ENCODE measurements around the gene PRKD1. TPM values are rescaled to one million over a fixed set of nuclear protein-coding genes. Genes with fewer than 3 reads are reported as not detected.

Gene PRKD1
- total RNA-seq, 8 experiments from 2014 or later, result 0.25 to 15.2 (median 3.1) TPM

GRCh38 chr14:29566194-29566593 lies 361.5 kb downstream of the PRKD1 start:
- no peak overlapping the region for H3K4me3 ChIP-seq
- H3K27ac ChIP-seq, result no peak overlapping the region
- H3K4me1 ChIP-seq (replicated peaks in 1 of 2), result no peaks in the 10 kb centered on the region
- WGBS, 10 experiments, result 0 to 100% (median 80%) methylated on average over 1 of the region's 1 CpG; no CpG with 5 or more reads in 5 of the 10 experiments
- no peak for ATAC-seq (replicated peaks in 6 of 8)
- in situ Hi-C loops (cut with MboI; ENCODE audit: low pct_unique_long_range_greater_than_20kb in 2 of 9, low sequenced_read_pairs in 9 of 9, unreplicated experiment in 9 of 9), result loop anchor here in 5 of 9 experiments (25.0 kb wide), 3 partner anchors 221 to 646 kb away; no protein-coding TSS in a partner anchor

DNA sequence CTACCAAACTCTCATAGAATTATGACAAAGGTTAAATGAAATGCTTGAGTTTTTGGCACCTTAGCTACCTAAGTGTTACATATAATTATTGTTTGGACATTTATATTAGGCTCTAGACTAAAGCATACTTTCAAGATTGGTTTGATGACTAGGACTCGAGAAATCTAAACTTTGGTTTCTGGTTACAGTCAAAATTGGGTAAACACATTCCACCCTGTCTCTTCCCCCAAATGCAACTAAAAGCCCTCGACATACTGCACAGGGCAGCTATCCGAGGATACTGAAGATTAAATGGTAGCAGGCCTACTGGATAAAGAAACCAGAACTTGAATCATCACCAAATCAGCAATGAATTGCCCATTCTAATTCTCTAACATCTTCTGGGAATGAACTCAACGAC lies 369.1 kb downstream of the PRKD1 start:
- H3K4me1 ChIP-seq (replicated peaks in 1 of 2), result no peaks in the 10 kb centered on the region
- 44 to 100% (median 84%) methylated on average over 2 to 4 of the region's 4 CpGs; no CpG with 5 or more reads in 1 of the 10 experiments for WGBS, 10 experiments
- in situ Hi-C loops (cut with MboI; ENCODE audit: low pct_unique_long_range_greater_than_20kb in 2 of 9, low sequenced_read_pairs in 9 of 9, unreplicated experiment in 9 of 9), result loop anchor here in 6 of 9 experiments (10.0 to 25.0 kb wide), 4 partner anchors 229 to 656 kb away; no protein-coding TSS in a partner anchor
- no peak for ATAC-seq (replicated peaks in 6 of 8)
- H3K27ac ChIP-seq, result no peak overlapping the region
- H3K4me3 ChIP-seq, result no peak overlapping the region

- H3K4me1 ChIP-seq (replicated peaks in 1 of 2), result no peaks in the 10 kb centered on the region
- ATAC-seq (replicated peaks in 6 of 8), result no peak
- 67 to 97% (median 84%) methylated on average over 2 to 3 of the region's 3 CpGs; no CpG with 5 or more reads in 2 of the 10 experiments for WGBS, 10 experiments
- H3K27ac ChIP-seq, result no peak overlapping the region
- no peak overlapping the region for H3K4me3 ChIP-seq
- in situ Hi-C loops (cut with MboI; ENCODE audit: low pct_unique_long_range_greater_than_20kb in 2 of 9, low sequenced_read_pairs in 9 of 9, unreplicated experiment in 9 of 9), result loop anchor here in 6 of 9 experiments (10.0 to 25.0 kb wide), 4 partner anchors 233 to 660 kb away; no protein-coding TSS in a partner anchor
These were observed 373.3 kb downstream of the PRKD1 start for GRCh38 chr14:29554335-29554734.

GRCh38 chr14:29553427-29553826 lies 374.2 kb downstream of the PRKD1 start:
- in situ Hi-C loops (cut with MboI; ENCODE audit: low pct_unique_long_range_greater_than_20kb in 2 of 9, low sequenced_read_pairs in 9 of 9, unreplicated experiment in 9 of 9), result loop anchor here in 6 of 9 experiments (10.0 to 25.0 kb wide), 4 partner anchors 234 to 661 kb away; no protein-coding TSS in a partner anchor
- Histone ChIP-seq H3K4me1 (replicated peaks in 1 of 2) (no peaks in the 10 kb centered on the region), H3K4me3 (no peak overlapping the region), H3K27ac (no peak overlapping the region)
- ATAC-seq (replicated peaks in 6 of 8), result no peak
- WGBS, 10 experiments, result 71 to 100% (median 81%) methylated on average over 1 to 4 of the region's 4 CpGs; no CpG with 5 or more reads in 2 of the 10 experiments

GRCh38 chr14:29548948-29549370 lies 378.7 kb downstream of the PRKD1 start:
- in situ Hi-C loops (cut with MboI; ENCODE audit: low pct_unique_long_range_greater_than_20kb in 2 of 9, low sequenced_read_pairs in 9 of 9, unreplicated experiment in 9 of 9), result loop anchor here (10.0 to 25.0 kb wide), 7 partner anchors 456 to 888 kb away; partner anchors contain the start of gene FOXG1 (in 3 of the 9)
- WGBS, 10 experiments, result 0 to 56% (median 13%) methylated on average over 1 to 2 of the region's 2 CpGs; no CpG with 5 or more reads in 1 of the 10 experiments
- Histone ChIP-seq H3K4me1 (replicated peaks in 1 of 2) (no peaks in the 10 kb centered on the region), H3K4me3 (no peak overlapping the region), H3K27ac (no peak overlapping the region)
- ATAC-seq (replicated peaks in 6 of 8), result peak; percentile 37 to 88 (median 62)

DNA sequence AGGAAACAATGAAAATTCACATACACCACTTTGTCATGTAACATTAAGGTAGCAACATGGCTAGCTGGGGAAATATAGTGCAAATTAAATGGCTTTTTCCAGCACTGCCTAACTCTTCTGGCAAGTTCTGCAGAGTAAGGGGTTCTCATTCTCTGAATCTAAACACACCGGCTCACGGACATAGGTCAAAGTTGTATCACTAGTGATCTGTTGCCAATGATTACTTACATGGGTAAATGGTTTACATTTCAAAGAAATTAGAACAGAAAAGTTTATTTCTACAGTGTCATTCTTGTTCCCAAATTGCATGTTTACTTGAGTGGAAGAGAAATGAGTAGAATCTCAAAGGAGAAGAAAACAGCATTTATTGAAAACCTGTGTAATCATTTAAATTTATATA lies 381.9 kb downstream of the PRKD1 start:
- Histone ChIP-seq H3K4me3 (no peak overlapping the region), H3K4me1 (replicated peaks in 1 of 2) (no peaks in the 10 kb centered on the region), H3K27ac (no peak overlapping the region)
- ATAC-seq (replicated peaks in 6 of 8), result no peak
- WGBS, 10 experiments, result 66 to 100% (median 89%) methylated on average over 2 of the region's 2 CpGs
- in situ Hi-C loops (cut with MboI; ENCODE audit: low pct_unique_long_range_greater_than_20kb in 2 of 9, low sequenced_read_pairs in 9 of 9, unreplicated experiment in 9 of 9), result loop anchor here (10.0 to 25.0 kb wide), 7 partner anchors 459 to 892 kb away; partner anchors contain the start of gene FOXG1 (in 3 of the 9)

- no peak for ATAC-seq (replicated peaks in 6 of 8)
- Histone ChIP-seq H3K4me1 (replicated peaks in 1 of 2) (no peaks in the 10 kb centered on the region), H3K27ac (no peak overlapping the region), H3K4me3 (no peak overlapping the region)
- in situ Hi-C loops (cut with MboI; ENCODE audit: low pct_unique_long_range_greater_than_20kb in 2 of 9, low sequenced_read_pairs in 9 of 9, unreplicated experiment in 9 of 9), result loop anchor here (10.0 to 25.0 kb wide), 7 partner anchors 475 to 900 kb away; partner anchors contain the start of gene FOXG1 (in 3 of the 9)
These were observed 390.6 kb downstream of the PRKD1 start for GRCh38 chr14:29536886-29537511.

DNA sequence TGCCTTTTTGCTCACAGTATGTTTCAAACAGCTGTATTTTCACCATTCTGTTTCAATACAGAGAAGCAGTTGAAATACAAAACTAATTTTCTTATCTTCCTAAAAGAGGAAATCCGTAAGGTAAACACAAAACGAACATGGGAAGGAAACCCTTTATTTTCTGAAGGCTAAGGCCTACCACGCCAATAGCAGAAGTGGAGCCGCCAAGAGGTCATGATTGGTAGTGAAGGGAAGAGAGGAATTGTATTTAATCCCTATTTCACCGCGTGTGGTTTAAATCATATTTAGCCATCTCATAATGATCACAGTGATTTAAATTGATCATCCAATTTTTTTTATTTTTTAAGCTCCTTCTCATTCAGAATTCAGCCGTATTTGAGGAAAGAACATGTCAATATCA lies 398.2 kb downstream of the PRKD1 start:
- Histone ChIP-seq H3K4me3 (no peak overlapping the region), H3K27ac (no peak overlapping the region), H3K4me1 (replicated peaks in 1 of 2) (peaks cover 5 to 6% of the 10 kb centered on the region in 2 donors)
- WGBS, 10 experiments, result 0 to 88% (median 51%) methylated on average over 1 to 7 of the region's 7 CpGs
- ATAC-seq (replicated peaks in 6 of 8), result peak in 1 of 8 experiments; percentile 28
- in situ Hi-C loops (cut with MboI; ENCODE audit: low pct_unique_long_range_greater_than_20kb in 2 of 9, low sequenced_read_pairs in 9 of 9, unreplicated experiment in 9 of 9), result loop anchor here (10.0 to 25.0 kb wide), 6 partner anchors 483 to 908 kb away; partner anchors contain the start of gene FOXG1 (in 3 of the 9)

DNA sequence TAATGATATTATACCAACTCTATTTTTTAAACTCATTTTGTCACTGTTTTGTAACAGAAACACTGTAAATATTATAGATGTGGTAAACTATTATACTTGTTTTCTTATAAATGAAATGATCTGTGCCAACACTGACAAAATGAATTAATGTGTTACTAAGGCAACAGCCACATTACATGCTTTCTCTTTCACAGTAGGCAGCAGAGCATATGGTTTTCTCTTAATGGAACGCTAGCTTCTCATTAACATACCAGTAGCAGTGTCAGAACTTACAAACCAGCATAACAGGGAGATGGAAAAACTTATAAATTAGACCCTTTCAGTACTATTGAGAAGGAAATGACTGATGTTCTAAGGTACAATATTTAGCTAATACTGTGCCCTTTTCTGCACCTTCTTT lies 398.8 kb downstream of the PRKD1 start:
- Histone ChIP-seq H3K27ac (no peak overlapping the region), H3K4me1 (replicated peaks in 1 of 2) (peaks cover 5 to 6% of the 10 kb centered on the region in 2 donors), H3K4me3 (no peak overlapping the region)
- ATAC-seq (replicated peaks in 6 of 8), result peak; percentile 35 to 79 (median 44)
- in situ Hi-C loops (cut with MboI; ENCODE audit: low pct_unique_long_range_greater_than_20kb in 2 of 9, low sequenced_read_pairs in 9 of 9, unreplicated experiment in 9 of 9), result loop anchor here (10.0 to 25.0 kb wide), 6 partner anchors 483 to 908 kb away; partner anchors contain the start of gene FOXG1 (in 3 of the 9)
- 0 to 14% (median 0%) methylated on average over 1 of the region's 1 CpG; no CpG with 5 or more reads in 3 of the 10 experiments for WGBS, 10 experiments

DNA sequence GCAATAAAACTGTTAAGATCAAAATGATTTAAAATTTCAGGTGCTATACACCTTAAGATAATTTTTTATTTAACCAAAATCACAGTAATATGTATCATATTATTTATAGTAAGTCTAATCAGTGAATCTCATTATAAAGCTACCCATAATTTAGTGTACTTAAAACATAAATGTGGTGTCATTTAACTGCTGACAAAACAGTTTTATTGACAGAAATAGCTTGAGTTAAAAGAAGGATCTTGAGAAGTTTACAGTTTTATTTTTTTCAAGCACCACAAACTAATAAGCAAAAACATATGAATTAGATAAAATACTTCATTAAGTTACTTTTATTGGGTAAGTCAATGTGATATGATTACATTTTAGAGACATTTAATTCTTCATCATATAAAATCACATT lies 400.4 kb downstream of the PRKD1 start:
- H3K4me1 ChIP-seq (replicated peaks in 1 of 2), result peaks cover 5 to 6% of the 10 kb centered on the region in 2 donors
- in situ Hi-C loops (cut with MboI; ENCODE audit: low pct_unique_long_range_greater_than_20kb in 2 of 9, low sequenced_read_pairs in 9 of 9, unreplicated experiment in 9 of 9), result loop anchor here (10.0 to 25.0 kb wide), 6 partner anchors 485 to 910 kb away; partner anchors contain the start of gene FOXG1 (in 3 of the 9)
- no peak overlapping the region for H3K4me3 ChIP-seq
- no peak for ATAC-seq (replicated peaks in 6 of 8)
- H3K27ac ChIP-seq, result no peak overlapping the region

Data from motor neuron (in vitro differentiated cells).